Measurements from ENCODE around the gene ST7. TPM values are rescaled to one million over a fixed set of nuclear protein-coding genes. Genes with fewer than 3 reads are reported as not detected.

The ST7 gene
- total and polyA plus RNA-seq, 8 donors: 7.5 to 49.0 (median 16.1) TPM

DNA sequence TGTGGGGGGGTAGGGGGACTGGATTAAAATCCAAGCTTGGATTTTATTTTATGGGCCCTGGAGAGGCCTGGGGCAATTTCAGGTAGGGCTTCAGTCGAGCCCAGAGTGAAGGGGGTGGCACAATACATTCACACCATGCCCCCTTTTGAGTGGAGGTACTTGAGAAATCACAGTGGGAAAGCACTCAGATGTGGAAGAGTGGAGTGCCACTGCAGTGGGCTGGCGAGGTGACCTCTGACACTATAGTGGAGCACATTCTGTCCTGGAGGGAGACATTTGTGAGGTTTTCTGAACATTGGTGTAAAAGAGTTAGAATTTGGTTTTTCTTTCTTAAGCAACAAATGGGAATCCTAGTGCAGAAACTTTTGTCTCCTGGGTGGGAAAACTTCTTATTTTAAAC is 226.4 kb downstream of the ST7 start:
- Histone ChIP-seq H3K27me3 (no peaks in the 10 kb centered on the region), H3K4me3 (no peak overlapping the region), H3K36me3 (peaks cover 0 to 4% (median 3%) of the 10 kb centered on the region in 4 donors)

DNA sequence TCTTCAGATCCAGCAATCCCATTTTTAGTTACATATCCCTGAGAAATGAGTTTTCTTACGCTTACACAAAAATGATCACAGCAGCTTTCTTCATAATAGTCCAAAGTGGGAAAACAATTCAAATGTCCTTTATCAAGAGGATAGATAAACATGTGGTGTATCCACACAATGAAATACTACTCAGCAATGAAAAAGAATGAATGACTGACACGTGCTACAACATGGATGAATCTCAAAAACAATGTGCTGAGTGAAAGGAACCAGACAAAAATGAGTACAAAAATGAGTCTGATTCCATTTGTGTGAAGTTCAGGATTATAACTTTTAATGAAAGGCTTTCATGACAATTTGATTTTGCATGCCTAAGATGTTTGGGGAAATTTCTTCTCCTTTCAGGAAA is 230.4 kb downstream of the ST7 start:
- H3K4me3 ChIP-seq: no peak overlapping the region
- no peak overlapping the region for H3K27ac ChIP-seq
- TF ChIP-seq, protein P1, sequence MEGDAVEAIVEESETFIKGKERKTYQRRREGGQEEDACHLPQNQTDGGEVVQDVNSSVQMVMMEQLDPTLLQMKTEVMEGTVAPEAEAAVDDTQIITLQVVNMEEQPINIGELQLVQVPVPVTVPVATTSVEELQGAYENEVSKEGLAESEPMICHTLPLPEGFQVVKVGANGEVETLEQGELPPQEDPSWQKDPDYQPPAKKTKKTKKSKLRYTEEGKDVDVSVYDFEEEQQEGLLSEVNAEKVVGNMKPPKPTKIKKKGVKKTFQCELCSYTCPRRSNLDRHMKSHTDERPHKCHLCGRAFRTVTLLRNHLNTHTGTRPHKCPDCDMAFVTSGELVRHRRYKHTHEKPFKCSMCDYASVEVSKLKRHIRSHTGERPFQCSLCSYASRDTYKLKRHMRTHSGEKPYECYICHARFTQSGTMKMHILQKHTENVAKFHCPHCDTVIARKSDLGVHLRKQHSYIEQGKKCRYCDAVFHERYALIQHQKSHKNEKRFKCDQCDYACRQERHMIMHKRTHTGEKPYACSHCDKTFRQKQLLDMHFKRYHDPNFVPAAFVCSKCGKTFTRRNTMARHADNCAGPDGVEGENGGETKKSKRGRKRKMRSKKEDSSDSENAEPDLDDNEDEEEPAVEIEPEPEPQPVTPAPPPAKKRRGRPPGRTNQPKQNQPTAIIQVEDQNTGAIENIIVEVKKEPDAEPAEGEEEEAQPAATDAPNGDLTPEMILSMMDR (IDR thresholded peaks at IDR 0.05): no peak
- TF ChIP-seq EP300 (IDR thresholded peaks at IDR 0.05) (no peak), POLR2A (IDR thresholded peaks at IDR 0.05) (no peak), POLR2AphosphoS5 (IDR thresholded peaks at IDR 0.05) (no peak)
- DNase-seq: no peak
- H3K27me3 ChIP-seq: no peaks in the 10 kb centered on the region
- intact Hi-C loops (cut with DNase I; ENCODE audit: low total_unique reads): no loop called here
- WGBS, 5 donors: 96 to 97% (median 97%) methylated on average over 2 of the region's 2 CpGs
- no peaks in the 10 kb centered on the region for H3K36me3 ChIP-seq
- no peaks in the 10 kb centered on the region for H3K4me1 ChIP-seq
- no peaks in the 10 kb centered on the region for H3K9me3 ChIP-seq

More for the DNA sequence above, 226.4 kb downstream of the ST7 start:
- DNase-seq: no peak
- intact Hi-C loops (cut with DNase I; ENCODE audit: low total_unique reads): no loop called here
- Histone ChIP-seq H3K27ac (no peak overlapping the region), H3K4me1 (no peaks in the 10 kb centered on the region), H3K9me3 (no peaks in the 10 kb centered on the region)
- TF ChIP-seq POLR2A (IDR thresholded peaks at IDR 0.05) (no peak), POLR2AphosphoS5 (IDR thresholded peaks at IDR 0.05) (no peak)
- 90 to 97% (median 94%) methylated on average over 2 of the region's 2 CpGs for WGBS, 5 donors

GRCh38 chr7:117184367-117184766 is 231.1 kb downstream of the ST7 start:
- no peak for TF ChIP-seq POLR2A (IDR thresholded peaks at IDR 0.05)
- TF ChIP-seq, protein P1 (IDR thresholded peaks at IDR 0.05): no peak
- no peak for TF ChIP-seq POLR2AphosphoS5 (IDR thresholded peaks at IDR 0.05)
- Histone ChIP-seq H3K9me3 (no peaks in the 10 kb centered on the region), H3K27ac (no peak overlapping the region), H3K27me3 (no peaks in the 10 kb centered on the region), H3K4me1 (no peaks in the 10 kb centered on the region), H3K36me3 (peaks cover 0 to 3% (median 1%) of the 10 kb centered on the region in 4 donors), H3K4me3 (no peak overlapping the region)
- DNase-seq: no peak
- 76 to 84% (median 80%) methylated on average over 2 of the region's 2 CpGs for WGBS, 5 donors
- intact Hi-C loops (cut with DNase I; ENCODE audit: low total_unique reads): no loop called here

GRCh38 chr7:117185124-117185523 is 231.8 kb downstream of the ST7 start:
- Histone ChIP-seq H3K4me3 (no peak overlapping the region), H3K27ac (no peak overlapping the region), H3K36me3 (peaks cover 3 to 11% (median 8%) of the 10 kb centered on the region in 4 donors), H3K9me3 (no peaks in the 10 kb centered on the region), H3K4me1 (no peaks in the 10 kb centered on the region), H3K27me3 (no peaks in the 10 kb centered on the region)
- WGBS, 5 donors: 92 to 98% (median 97%) methylated on average over 3 of the region's 3 CpGs
- intact Hi-C loops (cut with DNase I; ENCODE audit: low total_unique reads): no loop called here
- no peak for DNase-seq
- TF ChIP-seq, protein P1 (IDR thresholded peaks at IDR 0.05): no peak
- TF ChIP-seq EP300 (IDR thresholded peaks at IDR 0.05) (no peak), POLR2A (IDR thresholded peaks at IDR 0.05) (no peak), POLR2AphosphoS5 (IDR thresholded peaks at IDR 0.05) (no peak)

DNA sequence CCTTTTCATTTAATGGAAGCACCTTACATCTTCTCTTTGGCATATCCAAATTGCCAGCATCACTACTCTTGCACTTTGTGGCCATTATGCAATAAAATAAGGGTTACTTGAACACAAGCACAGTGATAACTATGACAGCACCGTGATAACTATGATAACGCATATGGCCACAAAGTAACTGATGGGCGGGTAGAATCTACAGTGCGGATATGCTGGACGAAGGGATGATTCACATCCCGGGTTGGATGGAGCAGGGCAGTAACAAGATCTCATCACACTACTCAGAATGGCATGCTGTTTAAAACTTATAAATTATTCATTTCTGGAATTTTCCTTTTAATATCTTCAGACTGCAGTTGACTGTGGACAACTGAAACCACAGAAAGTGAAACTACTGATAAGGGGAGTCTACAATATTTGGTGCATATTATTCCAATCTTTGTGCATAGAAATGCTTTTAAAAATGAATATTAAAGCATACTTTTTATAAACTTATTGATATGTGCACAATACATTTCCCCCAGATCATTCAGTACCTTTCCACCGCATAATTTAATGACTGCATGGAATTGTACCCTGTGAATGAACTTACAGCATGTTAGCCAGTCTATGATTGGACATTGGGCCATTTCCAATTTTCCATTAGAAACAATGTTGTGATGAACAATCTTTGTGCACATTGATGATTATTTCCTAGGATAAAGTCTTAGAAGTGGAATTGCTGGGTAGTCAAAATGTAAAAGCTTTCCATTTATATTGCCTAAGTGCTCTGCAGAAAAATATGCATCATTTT is 233.1 kb downstream of the ST7 start:
- Histone ChIP-seq H3K27me3 (no peaks in the 10 kb centered on the region), H3K36me3 (peaks cover 8 to 23% (median 18%) of the 10 kb centered on the region in 4 donors), H3K9me3 (no peaks in the 10 kb centered on the region), H3K4me3 (no peak overlapping the region), H3K27ac (no peak overlapping the region), H3K4me1 (no peaks in the 10 kb centered on the region)
- intact Hi-C loops (cut with DNase I; ENCODE audit: low total_unique reads): no loop called here
- TF ChIP-seq EP300 (IDR thresholded peaks at IDR 0.05) (no peak), POLR2A (IDR thresholded peaks at IDR 0.05) (no peak), POLR2AphosphoS5 (IDR thresholded peaks at IDR 0.05) (no peak)
- TF ChIP-seq, protein P1 (IDR thresholded peaks at IDR 0.05): no peak
- 89 to 96% (median 93%) methylated on average over 7 of the region's 7 CpGs for WGBS, 5 donors
- DNase-seq: no peak
